PC-9 (cell line): Measurements from ENCODE around the gene PRR35. TPM values are rescaled to one million over a fixed set of nuclear protein-coding genes. Genes with fewer than 3 reads are reported as not detected.
A peak's percentile ranks its signal among the peaks of the same experiment; 100 is the strongest.

Experiments used
- BruUV-seq: library from RNA; stranded (reverse); fragments of 400-500 nt; replicated peaks from 2 replicates; lab custom pipeline; 2021; lab: Mats Ljungman, UMichigan
- CTCF ChIA-PET: fragments of 300-600 bp; sonication (Branson Sonifier 250); formaldehyde crosslinking; loops from one replicate; lab custom pipeline; 2022; ENCODE audit warnings: antibody characterized with exemption; lab: Charles Lee
- POLR2A ChIA-PET: fragments of 300-600 bp; sonication (Branson Sonifier 250); formaldehyde crosslinking; loops from one replicate; lab custom pipeline; 2022; ENCODE audit warnings: antibody characterized with exemption; ENCODE audit not compliant: unreplicated experiment; lab: Charles Lee
- DNase-seq, 2 experiments: peaks; one replicate each; pipeline versions ENCODE4 v3.0.0 to v3.0.0-alpha.2; 2015 to 2022; ENCODE audit warnings: mixed read lengths in 1 of 2
- H2AFZ ChIP-seq: fragments of 200-600 bp; sonication (generic); 2 replicates; pipeline ENCODE4 v1.8.1; 2017; ENCODE audit warnings: antibody characterized with exemption
- H3F3A ChIP-seq: fragments of 200-600 bp; sonication (generic); 2 replicates; pipeline ENCODE4 v1.8.1; 2017; ENCODE audit warnings: antibody characterized with exemption, mild to moderate bottlenecking, low read depth; ENCODE audit not compliant: insufficient read depth
- H3K27ac ChIP-seq: fragments of 200-600 bp; sonication (generic); 2 replicates; pipeline ENCODE4 v1.6.1; 2016; ENCODE audit warnings: mixed run types
- H3K27me3 ChIP-seq: fragments of 200-600 bp; sonication (generic); 2 replicates; pipeline ENCODE4 v1.6.1; 2016; ENCODE audit warnings: low read depth, mixed run types; ENCODE audit not compliant: insufficient read depth
- H3K36me3 ChIP-seq: fragments of 200-600 bp; sonication (generic); 2 replicates; pipeline ENCODE4 v1.6.1; 2016; ENCODE audit warnings: low read depth, mixed run types
- H3K4me1 ChIP-seq: fragments of 200-600 bp; sonication (generic); replicated peaks from 2 replicates; pipeline ENCODE4 v1.6.1; 2016; ENCODE audit warnings: mixed run types; ENCODE audit not compliant: insufficient read depth
- H3K4me2 ChIP-seq: fragments of 200-600 bp; sonication (generic); 2 replicates; pipeline ENCODE4 v1.6.1; 2017; ENCODE audit warnings: mixed run types
- H3K4me3 ChIP-seq: fragments of 200-600 bp; sonication (generic); 2 replicates; pipeline ENCODE4 v1.6.1; 2016; ENCODE audit warnings: mixed run types
- H3K79me2 ChIP-seq: fragments of 200-600 bp; sonication (generic); 2 replicates; pipeline ENCODE4 v1.6.1; 2017; ENCODE audit warnings: low read depth, mixed run types
- H3K9me2 ChIP-seq: fragments of 200-600 bp; sonication (generic); 2 replicates; pipeline ENCODE4 v1.8.1; 2017; ENCODE audit warnings: mild to moderate bottlenecking; ENCODE audit not compliant: insufficient read depth
- H3K9me3 ChIP-seq: fragments of 200-600 bp; sonication (generic); 2 replicates; pipeline ENCODE4 v1.8.1; 2016; ENCODE audit warnings: low read depth; ENCODE audit not compliant: insufficient read depth
- H4K20me1 ChIP-seq: fragments of 200-600 bp; sonication (generic); 2 replicates; pipeline ENCODE4 v1.8.1; 2017; ENCODE audit not compliant: insufficient read depth
- EZH2 ChIP-seq: fragments of 200-600 bp; sonication (generic); IDR thresholded peaks from 2 replicates; pipeline ENCODE4 v1.8.0; 2017; ENCODE audit warnings: antibody characterized with exemption, low read depth
- intact Hi-C: fragments of 100-400 bp; cut with micrococcal nuclease; formaldehyde crosslinking; loops from one replicate; pipeline ENCODE4 v1.10.0; 2022; ENCODE audit not compliant: unreplicated experiment
- total RNA-seq: library from RNA; stranded (reverse); gene quantifications from 2 replicates; pipeline ENCODE4 v1.2.3, GENCODE V29; 2021
- TF ChIP-seq, protein P1 (sequence below): fragments of 200-600 bp; sonication (generic); conservative IDR thresholded peaks from 2 replicates; pipeline ENCODE4 v1.6.1; 2017; ENCODE audit warnings: mixed run types, antibody characterized with exemption, mild to moderate bottlenecking, moderate library complexity

The PRR35 gene
- total RNA-seq, 1 experiment from 2014 or later = not detected

DNA sequence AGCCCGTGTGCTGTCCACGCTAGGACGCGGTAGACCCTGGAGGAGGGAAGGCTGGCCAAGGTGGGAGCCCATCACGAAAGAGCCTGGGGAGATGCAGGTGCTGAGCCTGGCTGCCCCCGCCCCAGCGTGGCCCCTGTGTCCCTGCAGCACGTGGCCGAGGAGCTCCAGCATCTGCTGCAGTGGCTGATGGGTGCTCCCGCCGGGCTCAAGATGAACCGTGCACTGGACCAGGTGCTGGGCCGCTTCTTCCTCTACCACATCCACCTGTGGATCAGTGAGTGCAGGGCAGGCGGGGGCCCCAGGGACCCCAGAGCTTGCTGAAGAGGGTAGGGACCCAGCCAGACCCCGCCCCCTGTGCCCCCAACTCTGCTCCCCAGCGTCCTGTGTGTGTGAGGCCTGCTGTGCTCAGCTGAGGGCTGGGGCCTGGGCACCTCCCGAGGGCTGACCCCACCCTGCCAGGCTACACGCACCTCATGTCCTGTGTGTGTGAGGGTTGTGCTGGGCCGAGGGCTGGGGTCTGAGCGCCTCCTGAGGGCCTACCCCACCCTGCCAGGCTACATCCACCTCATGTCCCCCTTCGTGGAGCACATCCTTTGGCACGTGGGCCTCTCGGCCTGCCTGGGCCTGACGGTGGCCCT lies 18.2 kb downstream of the PRR35 start:
- no TSS peak for BruUV-seq
- H3K27ac ChIP-seq = no peak overlapping the region
- H3K9me2 ChIP-seq = no peaks in the 10 kb centered on the region
- no peak overlapping the region for H3K4me2 ChIP-seq
- ChIA-PET CTCF (no interaction called here), POLR2A (no interaction called here)
- H4K20me1 ChIP-seq = no peaks in the 10 kb centered on the region
- no peaks in the 10 kb centered on the region for H3K4me1 ChIP-seq
- no peak overlapping the region for H3K4me3 ChIP-seq
- H3K27me3 ChIP-seq = no peaks in the 10 kb centered on the region
- no peak for TF ChIP-seq EZH2
- TF ChIP-seq, protein P1, sequence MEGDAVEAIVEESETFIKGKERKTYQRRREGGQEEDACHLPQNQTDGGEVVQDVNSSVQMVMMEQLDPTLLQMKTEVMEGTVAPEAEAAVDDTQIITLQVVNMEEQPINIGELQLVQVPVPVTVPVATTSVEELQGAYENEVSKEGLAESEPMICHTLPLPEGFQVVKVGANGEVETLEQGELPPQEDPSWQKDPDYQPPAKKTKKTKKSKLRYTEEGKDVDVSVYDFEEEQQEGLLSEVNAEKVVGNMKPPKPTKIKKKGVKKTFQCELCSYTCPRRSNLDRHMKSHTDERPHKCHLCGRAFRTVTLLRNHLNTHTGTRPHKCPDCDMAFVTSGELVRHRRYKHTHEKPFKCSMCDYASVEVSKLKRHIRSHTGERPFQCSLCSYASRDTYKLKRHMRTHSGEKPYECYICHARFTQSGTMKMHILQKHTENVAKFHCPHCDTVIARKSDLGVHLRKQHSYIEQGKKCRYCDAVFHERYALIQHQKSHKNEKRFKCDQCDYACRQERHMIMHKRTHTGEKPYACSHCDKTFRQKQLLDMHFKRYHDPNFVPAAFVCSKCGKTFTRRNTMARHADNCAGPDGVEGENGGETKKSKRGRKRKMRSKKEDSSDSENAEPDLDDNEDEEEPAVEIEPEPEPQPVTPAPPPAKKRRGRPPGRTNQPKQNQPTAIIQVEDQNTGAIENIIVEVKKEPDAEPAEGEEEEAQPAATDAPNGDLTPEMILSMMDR = no peak
- H3K9me3 ChIP-seq = no peaks in the 10 kb centered on the region
- no peak for DNase-seq
- H3K36me3 ChIP-seq = no peaks in the 10 kb centered on the region
- H3K79me2 ChIP-seq = no peaks in the 10 kb centered on the region
- intact Hi-C loops = no loop called here
- no peak overlapping the region for H2AFZ ChIP-seq
- no peaks in the 10 kb centered on the region; the same call in 1 of the 2 replicates for H3F3A ChIP-seq

DNA sequence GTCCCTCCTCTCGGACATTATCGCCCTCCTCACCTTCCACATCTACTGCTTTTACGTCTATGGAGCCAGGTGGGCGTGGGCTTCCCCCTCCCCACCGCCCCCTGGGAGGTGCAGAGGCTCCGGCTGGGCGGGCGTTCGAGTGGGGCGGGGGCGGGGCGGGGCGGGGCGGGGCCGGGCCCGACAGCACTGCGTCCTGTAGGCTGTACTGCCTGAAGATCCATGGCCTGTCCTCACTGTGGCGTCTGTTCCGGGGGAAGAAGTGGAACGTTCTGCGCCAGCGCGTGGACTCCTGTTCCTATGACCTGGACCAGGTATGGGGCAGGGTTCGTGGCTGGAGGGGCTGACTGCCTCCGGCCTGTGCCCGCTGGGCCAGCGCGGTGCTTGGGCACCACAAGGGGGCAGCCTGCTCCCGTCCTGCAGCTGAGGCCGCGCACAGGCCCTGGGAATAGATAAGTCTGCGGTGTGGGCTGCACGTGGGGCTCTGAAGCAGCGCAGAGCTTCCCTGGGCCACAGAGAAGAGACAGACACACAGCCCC lies 18.7 kb downstream of the PRR35 start:
- Histone ChIP-seq H3K4me3 (no peak overlapping the region), H3K9me2 (no peaks in the 10 kb centered on the region)
- POLR2A ChIA-PET = no interaction called here

DNA sequence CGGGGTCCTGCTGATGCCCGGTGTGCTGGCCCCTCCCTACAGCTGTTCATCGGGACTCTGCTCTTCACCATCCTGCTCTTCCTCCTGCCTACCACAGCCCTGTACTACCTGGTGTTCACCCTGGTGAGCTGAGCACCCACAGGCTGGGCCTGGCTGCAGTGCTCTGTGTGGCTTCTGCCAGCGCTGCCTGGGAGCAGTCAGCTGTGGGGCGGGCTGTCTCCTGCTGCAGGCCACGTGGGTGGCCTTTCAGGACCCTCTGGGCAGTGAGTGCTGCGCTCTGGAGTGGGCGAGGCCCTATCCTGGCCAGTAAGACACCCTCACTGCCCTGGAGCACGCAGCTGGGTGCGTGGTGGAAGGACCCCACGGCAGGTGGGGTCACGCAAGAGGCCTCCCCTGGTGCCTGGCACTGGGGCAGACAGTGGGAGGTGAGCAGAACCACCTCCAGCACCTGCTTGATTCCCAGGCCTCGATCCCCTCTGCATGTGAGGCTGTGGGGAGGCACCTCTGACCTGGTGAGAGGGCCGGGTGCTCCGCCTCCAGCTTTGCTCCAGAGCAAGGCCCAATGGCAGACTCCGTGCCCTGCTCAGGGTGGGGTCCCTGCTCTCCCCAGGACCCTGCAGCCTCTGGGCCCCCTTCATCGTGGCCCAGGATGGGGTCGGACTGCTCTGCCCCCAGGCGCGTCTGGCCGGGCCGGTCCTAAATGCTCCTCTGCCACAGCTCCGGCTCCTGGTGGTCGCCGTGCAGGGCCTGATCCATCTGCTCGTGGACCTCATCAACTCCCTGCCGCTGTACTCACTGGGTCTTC lies 20.1 kb downstream of the PRR35 start:
- H3F3A ChIP-seq = no peaks in the 10 kb centered on the region; the same call in 1 of the 2 replicates
- DNase-seq = no peak
- ChIA-PET CTCF (interaction anchor here (0.6 kb wide), 1 partner anchor 16 kb away, joined by 3 read pairs; no protein-coding TSS in a partner anchor), POLR2A (interaction anchor here (0.5 kb wide), 1 partner anchor 60 kb away, joined by 3 read pairs; no protein-coding TSS in a partner anchor)
- H3K79me2 ChIP-seq = no peaks in the 10 kb centered on the region
- H3K4me2 ChIP-seq = no peak overlapping the region
- intact Hi-C loops = no loop called here
- H3K4me3 ChIP-seq = no peak overlapping the region
- no peak overlapping the region for H2AFZ ChIP-seq
- H3K27me3 ChIP-seq = no peaks in the 10 kb centered on the region
- H3K9me3 ChIP-seq = no peaks in the 10 kb centered on the region
- H3K27ac ChIP-seq = no peak overlapping the region
- H3K36me3 ChIP-seq = no peaks in the 10 kb centered on the region
- TF ChIP-seq, protein P1 = no peak
- TF ChIP-seq EZH2 = no peak
- H4K20me1 ChIP-seq = no peaks in the 10 kb centered on the region; the same call in 1 of the 2 replicates
- no TSS peak for BruUV-seq
- H3K9me2 ChIP-seq = no peaks in the 10 kb centered on the region
- no peaks in the 10 kb centered on the region for H3K4me1 ChIP-seq

More for the DNA sequence above, 18.7 kb downstream of the PRR35 start:
- Histone ChIP-seq H3K79me2 (no peaks in the 10 kb centered on the region), H3F3A (no peaks in the 10 kb centered on the region; the same call in 1 of the 2 replicates), H3K27ac (no peak overlapping the region), H3K9me3 (no peaks in the 10 kb centered on the region), H3K4me1 (no peaks in the 10 kb centered on the region), H3K27me3 (no peaks in the 10 kb centered on the region), H3K4me2 (no peak overlapping the region), H3K36me3 (no peaks in the 10 kb centered on the region), H2AFZ (no peak overlapping the region), H4K20me1 (no peaks in the 10 kb centered on the region)
- intact Hi-C loops = no loop called here
- TF ChIP-seq, protein P1 = peak; percentile 33; the same call in 1 of the 2 replicates
- no peak for TF ChIP-seq EZH2
- no peak for DNase-seq
- BruUV-seq = no TSS peak
- CTCF ChIA-PET = no interaction called here
